Activated naive CD8-positive, alpha-beta T cell treated with anti-CD3 and anti-CD28 coated beads for 36 hours (primary cell): ENCODE results near the gene EML1. TPM values are rescaled to one million over a fixed set of nuclear protein-coding genes. Genes with fewer than 3 reads are reported as not detected.
A peak's percentile ranks its signal among the peaks of the same experiment; 100 is the strongest.

Source experiments
- DNase-seq: peaks from one replicate; pipeline ENCODE4 v3.0.0; 2021
- H3K27ac Mint-ChIP-seq: one replicate; pipeline ENCODE4 v1.8.0; 2022; ENCODE audit warnings: mild to moderate bottlenecking, moderate library complexity, mixed read lengths
- H3K27me3 Mint-ChIP-seq: one replicate; pipeline ENCODE4 v1.8.0; 2022; ENCODE audit warnings: mild to moderate bottlenecking, mixed read lengths
- H3K36me3 Mint-ChIP-seq: one replicate; pipeline ENCODE4 v1.8.0; 2021; ENCODE audit warnings: mild to moderate bottlenecking, mixed read lengths
- H3K4me1 Mint-ChIP-seq: one replicate; pipeline ENCODE4 v1.8.0; 2021; ENCODE audit warnings: mixed read lengths
- H3K4me3 Mint-ChIP-seq: one replicate; pipeline ENCODE4 v1.8.0; 2022; ENCODE audit warnings: mild to moderate bottlenecking, moderate library complexity, mixed read lengths
- H3K9me3 Mint-ChIP-seq: one replicate; pipeline ENCODE4 v1.8.0; 2022; ENCODE audit warnings: mixed read lengths
- total RNA-seq, 2 experiments: library from RNA; stranded (reverse); gene quantifications; one replicate each; pipeline ENCODE4 v1.2.3, GENCODE V29; 2021

The EML1 gene
- total RNA-seq, 2 experiments from 2014 or later = 0.36 to 1.0 TPM

DNA sequence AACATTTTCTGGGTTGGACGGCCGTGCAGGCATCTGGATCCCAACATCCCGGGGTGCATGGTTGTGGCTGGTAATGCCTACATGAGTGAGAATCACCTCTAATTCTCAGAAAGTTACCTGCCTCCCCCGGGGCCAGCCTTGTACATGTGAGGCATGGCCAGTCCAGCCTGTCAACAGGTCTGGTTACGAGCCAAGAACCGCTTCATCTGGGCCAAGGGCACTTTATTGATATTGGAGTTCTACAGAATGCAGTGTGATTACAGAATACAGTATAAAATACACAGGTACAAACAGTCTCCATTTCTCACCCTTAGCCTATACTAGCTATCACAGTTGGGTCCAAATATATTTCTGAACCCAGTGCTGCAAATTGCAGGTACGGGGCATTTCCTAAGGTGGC is 187.1 kb downstream of the EML1 start:
- H3K27me3 Mint-ChIP-seq = no peaks in the 10 kb centered on the region
- no peak overlapping the region for H3K27ac Mint-ChIP-seq
- DNase-seq = no peak
- H3K9me3 Mint-ChIP-seq = no peaks in the 10 kb centered on the region
- peaks cover 6% of the 10 kb centered on the region for H3K36me3 Mint-ChIP-seq
- peaks cover 21% of the 10 kb centered on the region for H3K4me1 Mint-ChIP-seq
- no peak overlapping the region for H3K4me3 Mint-ChIP-seq

DNA sequence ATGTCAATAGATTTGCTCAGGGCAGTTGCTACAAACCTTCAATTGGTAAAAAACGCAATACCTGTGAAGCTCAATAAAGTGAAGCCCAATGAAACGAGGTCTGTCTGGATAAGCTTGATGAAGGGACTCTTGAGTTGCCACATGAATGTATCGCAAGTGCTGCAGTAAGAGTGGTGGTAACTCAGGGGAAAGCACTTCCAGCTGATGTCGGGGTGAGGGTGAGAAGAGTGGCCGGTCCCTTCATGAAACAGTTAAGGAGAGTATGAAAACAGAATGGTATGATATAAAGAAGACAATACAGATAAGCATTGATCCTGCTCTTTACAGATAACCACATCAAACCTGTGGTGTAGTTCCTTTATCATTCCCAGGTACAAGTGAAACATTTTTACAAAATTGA is 188.6 kb downstream of the EML1 start:
- no peak for DNase-seq
- no peaks in the 10 kb centered on the region for H3K27me3 Mint-ChIP-seq
- H3K4me3 Mint-ChIP-seq = no peak overlapping the region
- no peak overlapping the region for H3K27ac Mint-ChIP-seq
- peaks cover 18% of the 10 kb centered on the region for H3K4me1 Mint-ChIP-seq
- no peaks in the 10 kb centered on the region for H3K36me3 Mint-ChIP-seq
- H3K9me3 Mint-ChIP-seq = peaks cover 2% of the 10 kb centered on the region

DNA sequence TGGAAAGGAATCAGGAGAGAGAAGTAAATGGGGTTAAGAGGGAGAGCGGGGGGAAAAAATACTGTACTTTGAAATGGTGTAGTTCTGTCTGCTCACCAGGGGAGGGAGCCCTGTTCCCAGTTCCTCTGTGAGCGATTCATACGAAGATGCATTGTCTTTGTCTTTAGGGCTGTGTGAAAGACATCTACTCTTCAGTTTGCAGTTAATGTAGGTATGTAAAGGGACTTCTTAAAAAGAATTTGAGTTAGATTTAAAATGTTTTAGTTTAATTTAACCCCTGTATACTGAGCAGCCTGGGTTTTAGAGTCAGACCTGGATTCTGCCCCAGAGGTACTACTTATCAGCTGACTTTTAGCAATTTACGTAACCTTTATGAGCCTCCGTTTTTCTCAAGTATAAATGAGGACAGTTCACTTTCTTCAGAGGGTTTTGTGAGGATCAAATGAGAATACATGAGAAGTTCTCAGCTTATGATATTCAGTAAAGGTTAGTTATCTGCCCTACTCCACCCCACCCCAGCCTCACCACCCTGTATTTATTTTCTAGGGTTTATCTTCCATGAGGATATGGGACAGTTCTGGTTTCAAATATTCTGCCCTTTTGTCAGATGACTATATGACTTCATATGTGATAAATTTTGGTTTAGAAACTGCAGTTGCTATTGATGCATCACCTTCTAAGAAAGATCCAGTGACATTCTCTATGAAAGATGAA is 189.5 kb downstream of the EML1 start:
- Mint-ChIP-seq H3K9me3 (peaks cover 2% of the 10 kb centered on the region), H3K27ac (no peak overlapping the region), H3K27me3 (no peaks in the 10 kb centered on the region), H3K4me3 (no peak overlapping the region), H3K36me3 (no peaks in the 10 kb centered on the region), H3K4me1 (peaks cover 18% of the 10 kb centered on the region)
- peak; percentile 44 for DNase-seq

DNA sequence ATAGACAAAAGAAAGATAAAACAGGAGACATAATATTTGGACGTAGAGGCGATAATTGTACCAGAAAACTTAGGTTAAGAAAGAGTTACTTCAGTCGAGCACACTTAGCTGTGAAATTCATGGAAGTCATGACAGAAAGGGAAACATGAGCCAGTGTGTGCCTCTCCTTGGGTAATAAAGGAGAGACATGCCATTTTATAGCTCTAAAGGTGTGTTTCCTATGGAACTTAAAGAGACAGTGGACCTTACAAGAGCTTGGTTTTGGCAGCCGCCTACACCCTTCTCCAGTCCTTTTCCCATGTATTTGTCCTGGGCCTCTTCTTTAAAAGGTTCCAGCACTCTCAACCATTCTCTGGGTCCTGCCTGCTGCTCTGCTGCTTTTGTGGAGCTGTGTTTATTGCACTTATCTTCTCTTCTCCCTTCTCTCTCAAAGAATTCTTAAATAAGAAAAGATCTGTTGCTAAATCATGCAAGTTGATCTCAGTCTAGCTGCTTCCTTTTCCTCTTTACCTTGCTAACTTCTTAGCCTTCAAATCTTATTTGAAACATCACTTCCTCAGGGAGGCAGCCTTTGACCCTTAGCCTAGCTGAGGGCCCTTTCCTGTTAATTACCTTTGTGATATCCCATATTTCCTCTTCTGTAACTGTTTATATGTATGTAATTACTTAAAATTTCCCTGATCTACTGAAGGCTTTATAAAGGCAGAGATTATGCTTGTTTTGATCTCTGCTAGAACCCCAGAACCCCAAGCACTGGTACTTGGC is 190.2 kb downstream of the EML1 start:
- H3K27me3 Mint-ChIP-seq = no peaks in the 10 kb centered on the region
- no peak overlapping the region for H3K27ac Mint-ChIP-seq
- H3K36me3 Mint-ChIP-seq = no peaks in the 10 kb centered on the region
- peaks cover 18% of the 10 kb centered on the region for H3K4me1 Mint-ChIP-seq
- no peak overlapping the region for H3K4me3 Mint-ChIP-seq
- no peak for DNase-seq
- H3K9me3 Mint-ChIP-seq = peaks cover 2% of the 10 kb centered on the region

DNA sequence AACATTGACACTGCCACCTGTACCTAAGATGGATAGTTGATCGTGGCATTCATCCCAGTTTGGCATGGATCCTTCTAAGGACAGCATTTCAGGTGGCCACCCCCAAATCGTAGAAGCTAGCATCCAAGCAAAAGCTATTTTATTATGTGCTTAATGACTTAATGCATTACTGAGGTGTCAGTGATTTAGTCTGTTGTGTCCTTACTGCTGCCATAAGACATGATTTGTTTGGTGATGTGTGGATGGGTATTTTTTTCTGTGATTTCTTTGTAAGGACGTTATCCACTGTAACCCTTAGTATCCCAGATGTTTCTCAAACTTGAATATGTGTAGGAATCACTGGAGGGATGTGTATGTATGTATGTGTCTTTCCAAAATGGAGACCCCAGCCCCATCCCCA is 190.8 kb downstream of the EML1 start:
- Mint-ChIP-seq H3K27me3 (no peaks in the 10 kb centered on the region), H3K9me3 (peaks cover 2% of the 10 kb centered on the region), H3K27ac (no peak overlapping the region), H3K4me1 (peaks cover 18% of the 10 kb centered on the region), H3K36me3 (no peaks in the 10 kb centered on the region), H3K4me3 (no peak overlapping the region)
- DNase-seq = no peak

DNA sequence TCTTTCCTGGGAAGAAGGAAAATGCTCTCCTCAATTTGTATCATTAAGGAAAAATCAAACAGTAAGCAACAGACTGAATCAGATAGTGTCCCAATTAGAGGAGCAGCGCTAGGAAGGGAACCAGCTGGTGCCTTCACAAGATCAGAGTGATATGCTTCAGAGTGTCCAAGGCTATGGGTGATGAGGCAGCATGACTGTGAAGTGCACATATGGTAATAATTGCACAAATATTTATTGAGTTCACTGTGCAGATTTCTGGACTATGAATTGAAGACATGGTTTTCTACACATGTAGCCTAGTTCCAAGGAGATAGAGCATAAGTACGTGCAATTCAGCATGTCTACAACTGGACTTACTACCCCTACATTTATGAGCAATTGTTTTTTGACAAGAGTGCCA is 193.2 kb downstream of the EML1 start:
- Mint-ChIP-seq H3K27me3 (no peaks in the 10 kb centered on the region), H3K9me3 (peaks cover 2% of the 10 kb centered on the region), H3K4me3 (no peak overlapping the region), H3K27ac (no peak overlapping the region), H3K4me1 (peaks cover 18% of the 10 kb centered on the region), H3K36me3 (no peaks in the 10 kb centered on the region)
- DNase-seq = no peak

DNA sequence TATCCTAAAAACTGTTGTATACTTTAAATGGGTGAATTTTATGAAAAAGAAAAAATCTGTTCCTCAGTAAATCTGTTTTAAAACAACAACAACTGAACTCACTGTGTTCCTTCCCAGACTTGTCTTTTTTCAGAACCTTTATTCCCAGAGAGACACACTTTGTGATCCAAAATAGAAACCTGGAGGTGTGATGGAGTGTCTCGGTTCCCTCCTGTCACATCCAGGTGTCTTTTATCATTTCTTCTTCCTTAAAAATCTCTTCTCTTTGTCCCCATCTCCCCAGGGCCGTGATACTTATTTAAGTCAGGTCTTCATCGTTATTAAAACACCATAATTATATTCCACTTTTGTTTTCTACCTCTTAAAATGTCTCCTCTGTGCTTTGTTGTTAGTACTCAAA is 195.8 kb downstream of the EML1 start:
- H3K9me3 Mint-ChIP-seq = peaks cover 2% of the 10 kb centered on the region
- no peaks in the 10 kb centered on the region for H3K36me3 Mint-ChIP-seq
- H3K27ac Mint-ChIP-seq = no peak overlapping the region
- no peak overlapping the region for H3K4me3 Mint-ChIP-seq
- H3K27me3 Mint-ChIP-seq = no peaks in the 10 kb centered on the region
- H3K4me1 Mint-ChIP-seq = no peaks in the 10 kb centered on the region
- DNase-seq = no peak

DNA sequence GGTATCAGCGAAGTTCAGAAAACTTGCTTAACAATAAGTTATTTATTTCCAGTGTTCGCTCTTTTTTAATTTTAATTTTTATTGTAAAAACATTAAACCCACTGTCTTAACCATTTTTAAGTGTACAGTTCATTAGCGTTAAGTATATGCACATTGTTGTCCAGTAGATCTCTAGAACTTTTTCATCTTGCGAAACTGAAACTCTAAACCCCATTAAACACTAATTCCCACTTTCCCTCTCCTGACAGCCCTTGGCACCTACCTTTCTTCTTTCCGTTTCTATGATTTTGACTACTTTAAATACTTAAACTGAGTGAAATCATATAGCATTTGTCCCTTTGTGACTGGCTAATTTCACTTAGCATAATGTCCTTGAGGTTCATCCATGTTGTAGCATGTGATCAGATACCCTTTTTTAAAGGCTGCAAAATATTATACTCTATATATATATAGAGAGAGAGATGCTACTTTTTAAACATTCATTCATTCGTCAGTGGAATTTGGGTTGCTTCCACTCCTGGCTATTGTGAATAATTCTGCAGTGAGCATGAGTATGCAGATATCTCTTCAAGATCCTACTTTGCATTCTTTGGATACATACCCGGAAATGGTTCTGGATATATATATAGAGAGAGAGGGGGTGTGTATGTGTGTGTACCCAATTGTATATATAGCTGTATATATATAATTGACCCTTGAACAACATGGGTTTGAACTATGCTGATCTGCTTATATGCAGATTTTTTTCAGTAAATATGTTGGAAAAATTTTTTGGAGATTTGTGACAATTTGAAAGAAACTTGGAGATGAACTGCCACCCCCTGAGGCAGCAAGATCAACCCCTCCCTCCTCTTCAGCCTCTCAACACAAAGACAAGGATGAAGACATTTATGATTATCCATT is 197.3 kb downstream of the EML1 start:
- Mint-ChIP-seq H3K36me3 (no peaks in the 10 kb centered on the region), H3K9me3 (peaks cover 2% of the 10 kb centered on the region), H3K27me3 (peaks cover 6% of the 10 kb centered on the region), H3K27ac (no peak overlapping the region), H3K4me1 (peaks cover 7% of the 10 kb centered on the region), H3K4me3 (no peak overlapping the region)
- DNase-seq = no peak

DNA sequence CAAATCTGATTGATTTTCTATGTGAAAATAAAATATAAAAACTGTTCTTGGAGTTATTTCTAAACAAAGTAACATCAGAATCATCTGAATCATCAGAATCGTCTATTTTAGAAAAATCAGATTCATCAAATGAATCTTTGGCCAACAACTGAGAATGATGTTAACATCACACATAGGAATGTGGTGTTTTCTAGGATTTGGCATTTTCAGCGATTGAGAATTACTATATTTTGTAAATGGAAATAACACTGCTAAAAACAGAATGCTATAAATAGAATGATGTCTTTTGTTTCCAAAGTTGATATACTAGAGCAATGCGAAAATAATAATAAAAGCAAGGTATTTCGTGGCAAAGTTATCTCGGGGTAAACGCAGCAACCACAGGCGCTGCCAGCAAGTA is 198.1 kb downstream of the EML1 start:
- Mint-ChIP-seq H3K9me3 (peaks cover 2% of the 10 kb centered on the region), H3K4me3 (no peak overlapping the region), H3K4me1 (peaks cover 15% of the 10 kb centered on the region), H3K36me3 (no peaks in the 10 kb centered on the region), H3K27me3 (peaks cover 7% of the 10 kb centered on the region), H3K27ac (no peak overlapping the region)
- DNase-seq = no peak

Other genes starting within 250 kb of the EML1 start
- gene CCDC85C, start 189.2 kb upstream of the EML1 start, total RNA-seq = 1 to 10 TPM; 6.3 to 8.9 TPM
- under 1 TPM in 1 of 2 experiments, not detected in 1; 0.02 TPM for gene HHIPL1, start 148.3 kb upstream of the EML1 start, total RNA-seq
- gene CYP46A1, start 109.1 kb upstream of the EML1 start, total RNA-seq = under 1 TPM; 0.16 to 0.18 TPM